Measurements from ENCODE around the gene SEMA5B.

SEMA5B gene

GRCh38 chr3:122927726-122928125, 99.8 kb downstream of the SEMA5B start:
- DNase-seq (ENCODE audit: low read depth), result no peak
- no peak overlapping the region for H3K4me3 ChIP-seq (ENCODE audit: low read length)
- TF ChIP-seq, protein P1, sequence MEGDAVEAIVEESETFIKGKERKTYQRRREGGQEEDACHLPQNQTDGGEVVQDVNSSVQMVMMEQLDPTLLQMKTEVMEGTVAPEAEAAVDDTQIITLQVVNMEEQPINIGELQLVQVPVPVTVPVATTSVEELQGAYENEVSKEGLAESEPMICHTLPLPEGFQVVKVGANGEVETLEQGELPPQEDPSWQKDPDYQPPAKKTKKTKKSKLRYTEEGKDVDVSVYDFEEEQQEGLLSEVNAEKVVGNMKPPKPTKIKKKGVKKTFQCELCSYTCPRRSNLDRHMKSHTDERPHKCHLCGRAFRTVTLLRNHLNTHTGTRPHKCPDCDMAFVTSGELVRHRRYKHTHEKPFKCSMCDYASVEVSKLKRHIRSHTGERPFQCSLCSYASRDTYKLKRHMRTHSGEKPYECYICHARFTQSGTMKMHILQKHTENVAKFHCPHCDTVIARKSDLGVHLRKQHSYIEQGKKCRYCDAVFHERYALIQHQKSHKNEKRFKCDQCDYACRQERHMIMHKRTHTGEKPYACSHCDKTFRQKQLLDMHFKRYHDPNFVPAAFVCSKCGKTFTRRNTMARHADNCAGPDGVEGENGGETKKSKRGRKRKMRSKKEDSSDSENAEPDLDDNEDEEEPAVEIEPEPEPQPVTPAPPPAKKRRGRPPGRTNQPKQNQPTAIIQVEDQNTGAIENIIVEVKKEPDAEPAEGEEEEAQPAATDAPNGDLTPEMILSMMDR (IDR thresholded peaks at IDR 0.05; ENCODE audit: insufficient read depth, low read depth, low read length, missing control alignments), result no peak

DNA sequence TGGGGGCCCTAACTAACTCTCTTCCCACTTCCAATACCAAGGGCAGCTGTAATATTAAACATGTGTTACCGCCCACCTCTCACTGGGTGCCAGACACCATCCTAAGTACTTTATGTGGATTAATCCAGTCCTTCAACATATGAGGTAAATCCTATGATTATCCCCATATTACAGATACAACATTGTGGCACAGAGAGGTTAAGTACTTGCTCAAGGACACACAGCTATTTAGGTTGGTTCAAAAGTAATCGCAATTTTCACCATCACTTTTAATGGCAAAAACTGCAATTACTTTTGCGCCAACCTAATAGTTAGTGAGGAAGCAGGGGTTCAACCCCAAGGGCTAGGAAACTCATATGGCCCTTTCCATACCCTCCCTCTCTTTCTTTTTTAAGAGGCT, 100.8 kb downstream of the SEMA5B start:
- TF ChIP-seq, protein P1 (IDR thresholded peaks at IDR 0.05; ENCODE audit: insufficient read depth, low read depth, low read length, missing control alignments), result no peak
- DNase-seq (ENCODE audit: low read depth), result no peak
- H3K4me3 ChIP-seq (ENCODE audit: low read length), result no peak overlapping the region

DNA sequence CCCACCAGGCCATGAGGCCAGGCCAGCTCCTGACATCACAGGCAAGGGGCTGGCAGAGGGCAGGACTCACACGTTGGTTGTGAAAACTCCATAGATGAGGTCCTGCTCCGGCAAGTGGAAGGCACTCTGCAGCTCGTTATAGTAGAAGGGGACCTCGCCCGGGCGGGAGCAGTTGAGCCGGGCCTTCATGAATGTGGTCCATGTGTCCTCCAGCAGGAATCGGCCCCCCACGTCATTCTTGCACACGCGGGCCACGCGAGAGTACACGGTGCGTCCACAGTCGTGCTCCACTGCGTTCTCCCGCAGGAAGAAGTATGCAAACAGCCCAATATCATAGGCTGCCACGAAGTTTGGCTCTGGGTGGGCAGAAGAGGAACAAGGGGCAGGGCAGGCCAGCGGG, 101.2 kb downstream of the SEMA5B start:
- TF ChIP-seq, protein P1 (IDR thresholded peaks at IDR 0.05; ENCODE audit: insufficient read depth, low read depth, low read length, missing control alignments), result no peak
- DNase-seq (ENCODE audit: low read depth), result no peak

GRCh38 chr3:122925756-122926155, 101.8 kb downstream of the SEMA5B start:
- TF ChIP-seq, protein P1 (IDR thresholded peaks at IDR 0.05; ENCODE audit: insufficient read depth, low read depth, low read length, missing control alignments), result no peak
- no peak overlapping the region for H3K4me3 ChIP-seq (ENCODE audit: low read length)
- no peak for DNase-seq (ENCODE audit: low read depth)

More for the DNA sequence above, 101.2 kb downstream of the SEMA5B start:
- H3K4me3 ChIP-seq (ENCODE audit: low read length), result no peak overlapping the region

DNA sequence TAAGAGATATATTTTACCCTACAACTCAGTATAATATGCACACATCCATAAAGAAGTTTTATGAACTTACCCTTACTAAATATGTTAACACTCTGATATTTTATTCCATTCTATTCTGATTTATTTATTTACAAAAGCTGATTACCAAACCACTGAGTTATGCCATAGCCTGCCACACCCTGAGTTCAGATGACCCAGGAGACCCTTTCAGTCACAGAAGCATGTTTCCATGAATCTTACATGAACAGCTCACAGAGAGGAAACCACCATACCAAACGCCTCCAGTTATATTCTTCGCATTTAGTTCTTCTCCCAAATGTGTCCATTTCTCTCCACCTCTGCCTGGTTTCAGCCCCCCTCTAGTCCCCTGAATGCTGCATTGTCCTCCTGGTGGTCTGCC, 103.5 kb downstream of the SEMA5B start:
- DNase-seq (ENCODE audit: low read depth), result no peak
- TF ChIP-seq, protein P1 (IDR thresholded peaks at IDR 0.05; ENCODE audit: insufficient read depth, low read depth, low read length, missing control alignments), result no peak

GRCh38 chr3:122923611-122924010, 104.0 kb downstream of the SEMA5B start:
- TF ChIP-seq, protein P1 (IDR thresholded peaks at IDR 0.05; ENCODE audit: insufficient read depth, low read depth, low read length, missing control alignments), result no peak
- no peak overlapping the region for H3K4me3 ChIP-seq (ENCODE audit: low read length)
- DNase-seq (ENCODE audit: low read depth), result no peak

More for the DNA sequence above, 103.5 kb downstream of the SEMA5B start:
- H3K4me3 ChIP-seq (ENCODE audit: low read length), result no peak overlapping the region
